Adrenal gland (tissue), 5 donors: Measurements from ENCODE around the gene NBAS.

Source experiments
- POLR2A ChIP-seq, 2 donors: fragments of 450-650 bp; IDR thresholded peaks; one replicate each; pipeline ENCODE4 v1.6.1; 2017; ENCODE audit warnings: antibody characterized with exemption in 2 of 2, mild to moderate bottlenecking in 2 of 2, moderate library complexity in 1 of 2
- TF ChIP-seq, protein P1 (sequence below), 6 experiments: fragments of 450-650 bp in 4 of 6; fragments of 200-600 bp in 2 of 6; sonication (generic) in 1 of 6; IDR thresholded peaks; 1 replicate in 5 of 6; 2 replicates in 1 of 6; pipeline versions ENCODE4 v1.5.1 to v1.8.0; 2016 to 2021; ENCODE audit warnings: antibody characterized with exemption in 6 of 6, mild to moderate bottlenecking in 2 of 6, moderate library complexity in 1 of 6
- donor health status: DM: no; HTN: no; CAD: no.

DNA sequence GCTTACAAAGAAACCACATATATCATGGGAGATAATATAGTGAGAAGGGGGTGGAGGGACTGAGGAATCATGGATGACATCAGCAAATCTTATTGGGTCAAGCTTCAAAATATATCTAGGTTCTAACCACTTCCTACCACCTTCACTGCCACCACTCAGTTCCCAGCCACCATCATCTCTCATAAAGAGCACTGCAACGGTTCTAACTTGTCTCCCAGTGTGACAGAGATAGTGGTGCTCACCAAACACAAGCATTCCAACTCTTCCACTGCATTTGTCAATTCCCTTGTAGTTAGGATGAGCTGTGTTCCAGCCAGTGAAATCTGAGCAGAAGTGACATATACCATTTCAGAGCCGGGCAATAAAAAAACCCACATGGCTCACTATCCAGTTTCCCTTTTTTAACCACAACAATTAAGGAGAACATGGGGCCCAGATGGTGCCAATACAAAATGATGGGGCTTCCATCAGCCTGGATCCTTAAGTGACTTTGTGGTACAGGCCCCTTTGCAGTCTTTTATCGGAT, 318.1 kb downstream of the NBAS start:
- TF ChIP-seq, protein P1, sequence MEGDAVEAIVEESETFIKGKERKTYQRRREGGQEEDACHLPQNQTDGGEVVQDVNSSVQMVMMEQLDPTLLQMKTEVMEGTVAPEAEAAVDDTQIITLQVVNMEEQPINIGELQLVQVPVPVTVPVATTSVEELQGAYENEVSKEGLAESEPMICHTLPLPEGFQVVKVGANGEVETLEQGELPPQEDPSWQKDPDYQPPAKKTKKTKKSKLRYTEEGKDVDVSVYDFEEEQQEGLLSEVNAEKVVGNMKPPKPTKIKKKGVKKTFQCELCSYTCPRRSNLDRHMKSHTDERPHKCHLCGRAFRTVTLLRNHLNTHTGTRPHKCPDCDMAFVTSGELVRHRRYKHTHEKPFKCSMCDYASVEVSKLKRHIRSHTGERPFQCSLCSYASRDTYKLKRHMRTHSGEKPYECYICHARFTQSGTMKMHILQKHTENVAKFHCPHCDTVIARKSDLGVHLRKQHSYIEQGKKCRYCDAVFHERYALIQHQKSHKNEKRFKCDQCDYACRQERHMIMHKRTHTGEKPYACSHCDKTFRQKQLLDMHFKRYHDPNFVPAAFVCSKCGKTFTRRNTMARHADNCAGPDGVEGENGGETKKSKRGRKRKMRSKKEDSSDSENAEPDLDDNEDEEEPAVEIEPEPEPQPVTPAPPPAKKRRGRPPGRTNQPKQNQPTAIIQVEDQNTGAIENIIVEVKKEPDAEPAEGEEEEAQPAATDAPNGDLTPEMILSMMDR (IDR thresholded peaks at IDR 0.05), result no peak
- no peak for TF ChIP-seq POLR2A (IDR thresholded peaks at IDR 0.05)
